ENCODE data around the gene UNC80. TPM values are rescaled to one million over a fixed set of nuclear protein-coding genes. Genes with fewer than 3 reads are reported as not detected.

UNC80 gene
- polyA plus RNA-seq, 1 experiment, result not detected

GRCh38 chr2:209753020-209753419 lies 18.6 kb upstream of the UNC80 start:
- no peak for DNase-seq (ENCODE audit: low read depth, low spot score)
- POLR2A ChIA-PET, result no interaction called here
- CTCF ChIA-PET, result no interaction called here

GRCh38 chr2:209757163-209757562 lies 14.5 kb upstream of the UNC80 start:
- CTCF ChIA-PET, result no interaction called here

More at GRCh38 chr2:209753020-209753419, 18.6 kb upstream of the UNC80 start:
- Histone ChIP-seq H3K9me3 (ENCODE audit: control insufficient read depth, insufficient read depth, low read length) (peaks cover 3% of the 10 kb centered on the region; the same call in 1 of the 2 replicates), H3K27me3 (ENCODE audit: control insufficient read depth, insufficient read depth, low read length) (no peaks in the 10 kb centered on the region), H3K27ac (ENCODE audit: low read depth, low read length) (no peak overlapping the region), H3K4me3 (ENCODE audit: low read depth, low read length) (no peak overlapping the region)
- TF ChIP-seq CTCF (IDR thresholded peaks at IDR 0.05; ENCODE audit: low read depth, low read length), result no peak

GRCh38 chr2:209761566-209761965 lies 10.1 kb upstream of the UNC80 start:
- TF ChIP-seq CTCF (IDR thresholded peaks at IDR 0.05; ENCODE audit: low read depth, low read length), result no peak
- no peaks in the 10 kb centered on the region for H3K27me3 ChIP-seq (ENCODE audit: control insufficient read depth, insufficient read depth, low read length)
- ChIA-PET POLR2A (no interaction called here), CTCF (no interaction called here)
- no peaks in the 10 kb centered on the region for H3K9me3 ChIP-seq (ENCODE audit: control insufficient read depth, insufficient read depth, low read length)
- H3K4me3 ChIP-seq (ENCODE audit: low read depth, low read length), result no peak overlapping the region
- H3K27ac ChIP-seq (ENCODE audit: low read depth, low read length), result no peak overlapping the region
- DNase-seq (ENCODE audit: low read depth, low spot score), result no peak

More at GRCh38 chr2:209757163-209757562, 14.5 kb upstream of the UNC80 start:
- no peak overlapping the region for H3K27ac ChIP-seq (ENCODE audit: low read depth, low read length)
- POLR2A ChIA-PET, result no interaction called here
- H3K27me3 ChIP-seq (ENCODE audit: control insufficient read depth, insufficient read depth, low read length), result no peaks in the 10 kb centered on the region
- peaks cover 3% of the 10 kb centered on the region; the same call in 1 of the 2 replicates for H3K9me3 ChIP-seq (ENCODE audit: control insufficient read depth, insufficient read depth, low read length)
- no peak for TF ChIP-seq CTCF (IDR thresholded peaks at IDR 0.05; ENCODE audit: low read depth, low read length)
- no peak for DNase-seq (ENCODE audit: low read depth, low spot score)
- no peak overlapping the region for H3K4me3 ChIP-seq (ENCODE audit: low read depth, low read length)

GRCh38 chr2:209762563-209762962 lies 9.1 kb upstream of the UNC80 start:
- Histone ChIP-seq H3K27me3 (ENCODE audit: control insufficient read depth, insufficient read depth, low read length) (no peaks in the 10 kb centered on the region), H3K4me3 (ENCODE audit: low read depth, low read length) (no peak overlapping the region), H3K9me3 (ENCODE audit: control insufficient read depth, insufficient read depth, low read length) (no peaks in the 10 kb centered on the region), H3K27ac (ENCODE audit: low read depth, low read length) (no peak overlapping the region)
- no peak for DNase-seq (ENCODE audit: low read depth, low spot score)
- TF ChIP-seq CTCF (IDR thresholded peaks at IDR 0.05; ENCODE audit: low read depth, low read length), result no peak
- ChIA-PET CTCF (no interaction called here), POLR2A (no interaction called here)

GRCh38 chr2:209763106-209763505 lies 8.5 kb upstream of the UNC80 start:
- Histone ChIP-seq H3K27ac (ENCODE audit: low read depth, low read length) (no peak overlapping the region), H3K9me3 (ENCODE audit: control insufficient read depth, insufficient read depth, low read length) (no peaks in the 10 kb centered on the region), H3K4me3 (ENCODE audit: low read depth, low read length) (no peak overlapping the region), H3K27me3 (ENCODE audit: control insufficient read depth, insufficient read depth, low read length) (no peaks in the 10 kb centered on the region)
- no peak for DNase-seq (ENCODE audit: low read depth, low spot score)
- ChIA-PET POLR2A (no interaction called here), CTCF (no interaction called here)
- TF ChIP-seq CTCF (IDR thresholded peaks at IDR 0.05; ENCODE audit: low read depth, low read length), result no peak

All from AG04450 (cell line).